VCaP (cell line): ENCODE data around the gene FHAD1.

Experiments used
- H3K27ac ChIP-seq: fragments of 450-650 bp; 2 replicates; pipeline ENCODE4 v1.5.1; 2017
- TF ChIP-seq, protein P1 (sequence below): fragments of 450-650 bp; conservative IDR thresholded peaks from 2 replicates; pipeline ENCODE4 v1.5.1; 2017; ENCODE audit warnings: mild to moderate bottlenecking, moderate library complexity

Gene FHAD1

DNA sequence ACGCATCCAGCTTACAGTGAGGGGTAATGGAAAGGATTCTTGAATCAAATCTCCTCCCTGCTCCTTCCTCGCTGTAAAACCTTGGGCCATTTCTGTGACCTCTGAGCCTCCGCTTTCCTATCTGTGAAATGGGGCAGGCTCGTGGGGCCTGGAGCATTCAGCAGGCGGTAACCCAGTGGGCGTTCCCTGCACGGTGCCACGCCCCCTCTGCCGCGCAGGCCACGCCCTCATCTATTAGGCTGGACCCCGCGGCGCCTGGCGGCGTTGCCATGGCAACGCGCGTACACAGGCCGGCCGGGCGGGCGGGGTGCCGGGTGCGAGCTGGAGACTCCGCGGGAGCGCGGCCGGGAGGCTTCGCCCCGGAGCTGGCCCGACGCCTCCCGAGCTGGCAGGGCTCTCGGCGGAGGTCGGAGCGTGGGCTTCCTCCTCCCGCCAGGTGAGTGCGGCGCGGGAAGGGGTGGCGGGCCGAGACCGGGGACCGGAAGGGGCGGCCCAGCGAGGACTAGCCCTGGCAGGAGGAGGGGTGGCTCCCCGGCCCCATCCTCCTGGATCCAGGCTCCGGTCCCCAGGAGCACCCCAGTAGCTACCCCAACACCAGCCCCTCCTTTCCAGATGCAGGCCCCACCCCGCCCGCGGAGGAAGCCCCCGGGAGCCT is at the start of gene FHAD1:
TSS of gene FHAD1 (plus strand) at position 264 of the 655 bp plus-strand sequence. CDS start 4,562 bp downstream, outside the sequence.
- H3K27ac ChIP-seq: no peak within 1 kb of the TSS; the same call in 1 of the 2 replicates

DNA sequence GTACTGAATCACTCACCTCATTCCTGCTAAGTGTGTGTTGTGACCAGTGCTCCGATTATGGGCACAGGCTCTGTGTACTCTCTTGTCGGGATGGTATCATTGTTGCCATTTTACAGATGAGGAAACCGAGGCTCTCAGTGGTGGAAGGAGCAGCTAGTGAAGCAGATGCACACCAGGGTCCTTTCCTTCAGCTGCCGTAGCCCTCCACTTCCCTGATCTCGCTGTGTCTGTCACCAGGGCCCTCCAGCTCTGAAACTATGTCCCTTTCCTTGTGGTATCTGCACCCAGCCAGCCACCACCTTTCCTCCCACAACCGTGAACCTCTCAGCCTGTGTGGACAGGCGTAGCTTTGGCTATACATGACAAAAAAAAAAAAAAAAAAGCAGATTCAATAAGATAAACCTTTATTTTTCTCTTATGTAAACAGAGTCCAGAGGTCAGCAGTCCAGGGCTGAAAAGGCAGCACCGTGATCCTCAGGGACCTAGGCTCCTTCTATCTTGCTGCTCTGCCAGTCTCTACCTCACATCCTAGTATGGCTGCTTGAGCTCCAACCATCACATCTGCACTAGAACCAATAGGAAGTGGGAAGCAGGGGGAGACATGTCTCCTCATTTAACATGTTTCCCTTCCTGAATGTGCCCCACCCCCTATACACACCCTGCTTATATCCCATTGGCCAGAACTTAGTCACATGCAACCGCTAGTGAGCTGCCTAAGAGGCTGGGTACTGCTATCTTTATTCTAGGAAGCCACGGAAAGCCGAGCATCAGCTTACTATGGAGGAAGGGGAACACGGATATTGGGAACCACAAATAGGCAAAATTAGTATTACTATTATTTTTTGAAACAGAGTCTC is 49.2 kb upstream of the FHAD1 start:
- H3K27ac ChIP-seq: peak overlapping the region; percentile 13; the same call in 1 of the 2 replicates
- TF ChIP-seq, protein P1, sequence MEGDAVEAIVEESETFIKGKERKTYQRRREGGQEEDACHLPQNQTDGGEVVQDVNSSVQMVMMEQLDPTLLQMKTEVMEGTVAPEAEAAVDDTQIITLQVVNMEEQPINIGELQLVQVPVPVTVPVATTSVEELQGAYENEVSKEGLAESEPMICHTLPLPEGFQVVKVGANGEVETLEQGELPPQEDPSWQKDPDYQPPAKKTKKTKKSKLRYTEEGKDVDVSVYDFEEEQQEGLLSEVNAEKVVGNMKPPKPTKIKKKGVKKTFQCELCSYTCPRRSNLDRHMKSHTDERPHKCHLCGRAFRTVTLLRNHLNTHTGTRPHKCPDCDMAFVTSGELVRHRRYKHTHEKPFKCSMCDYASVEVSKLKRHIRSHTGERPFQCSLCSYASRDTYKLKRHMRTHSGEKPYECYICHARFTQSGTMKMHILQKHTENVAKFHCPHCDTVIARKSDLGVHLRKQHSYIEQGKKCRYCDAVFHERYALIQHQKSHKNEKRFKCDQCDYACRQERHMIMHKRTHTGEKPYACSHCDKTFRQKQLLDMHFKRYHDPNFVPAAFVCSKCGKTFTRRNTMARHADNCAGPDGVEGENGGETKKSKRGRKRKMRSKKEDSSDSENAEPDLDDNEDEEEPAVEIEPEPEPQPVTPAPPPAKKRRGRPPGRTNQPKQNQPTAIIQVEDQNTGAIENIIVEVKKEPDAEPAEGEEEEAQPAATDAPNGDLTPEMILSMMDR: no peak

More for the DNA sequence above, at the start of gene FHAD1:
- TF ChIP-seq, protein P1: no peak

DNA sequence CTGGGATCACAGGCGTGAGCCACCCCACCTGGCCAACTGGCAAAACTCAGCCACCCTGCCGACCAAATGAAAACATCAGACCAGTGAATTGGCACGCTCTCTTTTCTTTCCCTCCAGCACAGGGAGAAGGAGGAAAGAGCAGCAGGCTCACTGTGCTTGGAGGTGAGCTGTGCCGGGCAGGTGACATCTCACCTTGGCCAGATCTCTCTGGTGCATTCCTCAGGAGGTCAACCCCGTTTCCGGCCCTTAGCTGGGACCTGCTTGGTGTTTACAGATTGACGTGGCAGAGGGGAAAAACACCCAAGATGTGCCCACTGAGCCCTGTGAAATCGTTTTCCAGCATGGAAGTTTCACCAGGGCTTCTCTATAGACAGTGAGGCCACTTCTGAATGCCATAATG is 48.3 kb upstream of the FHAD1 start:
- peak overlapping the region; percentile 87; the same call in 1 of the 2 replicates for H3K27ac ChIP-seq
- TF ChIP-seq, protein P1: no peak

DNA sequence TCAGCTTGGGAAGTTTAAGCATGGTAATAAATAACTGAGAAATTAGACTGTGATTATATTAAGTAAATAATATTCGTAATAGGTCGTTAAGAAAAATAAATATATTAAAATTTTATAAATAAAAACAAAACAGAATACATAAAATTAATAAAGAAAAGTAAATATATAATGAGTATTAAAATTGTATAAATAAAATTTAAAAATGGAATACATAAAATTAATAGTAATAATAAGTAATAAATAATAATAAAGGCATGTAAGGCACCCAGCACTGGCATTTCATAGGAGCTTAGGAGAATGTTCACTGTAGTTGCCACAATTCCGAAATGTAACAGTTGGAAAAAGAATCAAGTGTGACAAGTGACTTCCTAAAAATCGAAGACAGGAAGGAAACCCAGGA is 45.8 kb upstream of the FHAD1 start:
- peak overlapping the region; percentile 87 for H3K27ac ChIP-seq
- TF ChIP-seq, protein P1: no peak

DNA sequence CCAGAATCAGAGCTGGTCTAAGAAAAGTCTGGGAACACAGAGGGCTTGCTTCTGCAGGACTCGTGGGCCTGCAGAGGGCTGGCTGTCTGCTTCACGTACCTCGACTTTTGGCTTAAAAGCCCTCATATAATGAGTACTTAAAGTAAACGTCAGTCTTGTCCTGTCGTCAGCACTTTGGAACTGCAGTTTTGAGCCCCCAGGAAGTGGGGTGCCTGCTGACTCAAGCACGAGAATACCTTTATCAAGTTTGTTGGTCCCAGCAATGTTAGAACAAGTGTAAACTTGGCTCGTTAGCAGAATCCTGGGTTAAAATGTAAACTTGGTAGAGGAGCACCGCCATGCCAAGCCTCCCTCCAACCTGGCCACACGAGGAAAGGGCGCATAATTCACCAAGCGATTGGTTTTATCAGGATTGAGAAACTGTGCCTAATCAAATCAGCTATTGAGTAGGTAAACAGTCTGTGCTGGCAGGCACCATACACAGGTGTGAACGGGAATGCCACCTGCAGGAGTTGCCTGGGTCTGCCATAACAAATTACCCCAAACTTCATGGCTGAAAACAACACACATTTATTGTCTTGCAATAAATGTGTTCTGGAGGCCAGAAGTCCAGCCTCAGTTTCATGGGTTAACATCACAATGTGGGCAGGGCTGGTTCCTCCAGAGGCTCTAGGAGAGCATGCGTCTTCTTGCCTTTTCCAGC is 45.0 kb upstream of the FHAD1 start:
- peak overlapping the region; percentile 87 for H3K27ac ChIP-seq
- TF ChIP-seq, protein P1: 0 out of 2 replicates have a peak, but pooled peaks have one; percentile 11

DNA sequence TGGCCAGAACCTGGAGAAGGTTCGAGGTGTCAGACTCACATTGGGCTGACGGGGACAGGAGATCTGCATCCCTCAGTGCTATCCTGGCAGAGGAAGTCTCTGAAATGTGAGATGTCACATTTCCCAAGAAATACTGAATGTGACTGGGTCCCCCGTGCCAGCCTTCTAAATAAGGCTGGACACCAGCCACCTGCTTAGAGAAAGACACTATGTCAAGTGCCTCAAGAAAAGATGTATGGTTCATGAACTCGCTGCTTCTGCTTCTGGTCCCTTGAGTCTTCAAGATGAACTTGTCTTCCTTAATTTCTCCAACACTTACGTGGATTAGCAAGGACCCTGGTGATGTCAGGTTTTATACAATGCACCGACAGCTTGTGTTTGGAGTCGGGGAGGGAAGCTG is 42.1 kb upstream of the FHAD1 start:
- TF ChIP-seq, protein P1: no peak
- peak overlapping the region; percentile 9; the same call in 1 of the 2 replicates for H3K27ac ChIP-seq
